SK-N-SH treated with all-trans-retinoic acid at 6 μM for 48 hours (cell line): ENCODE results near the gene CDCA3.

Experiments used
- ESRRG ChIP-seq: fragments of 250-450 bp; sonication (Bioruptor Pico); IDR thresholded peaks from 2 replicates; pipeline ENCODE4 v1.6.1; 2021; ENCODE audit warnings: mild to moderate bottlenecking
- ISL1 ChIP-seq: fragments of 250-450 bp; sonication (Bioruptor Pico); IDR thresholded peaks from 2 replicates; pipeline ENCODE4 v2.1.2; 2022; ENCODE audit warnings: mild to moderate bottlenecking, moderate library complexity
- OSR1 ChIP-seq: fragments of 250-450 bp; sonication (Bioruptor Pico); IDR thresholded peaks from 2 replicates; pipeline ENCODE4 v1.8.0; 2022; ENCODE audit warnings: moderate library complexity, mild to moderate bottlenecking, inconsistent platforms
- PATZ1 ChIP-seq: fragments of 250-450 bp; sonication (Bioruptor Pico); IDR thresholded peaks from 2 replicates; pipeline ENCODE4 v1.8.0; 2020; ENCODE audit warnings: mild to moderate bottlenecking, moderate library complexity, borderline replicate concordance
- RARB ChIP-seq: fragments of 250-450 bp; sonication (Bioruptor Pico); IDR thresholded peaks from 2 replicates; pipeline ENCODE4 v1.8.0; 2021; ENCODE audit warnings: mild to moderate bottlenecking, moderate library complexity
- ZFP3 ChIP-seq: fragments of 250-450 bp; sonication (Bioruptor Pico); IDR thresholded peaks from 2 replicates; pipeline ENCODE4 v1.5.0; 2020; ENCODE audit warnings: mild to moderate bottlenecking, moderate library complexity
- ZFP30 ChIP-seq: fragments of 450-650 bp; formaldehyde crosslinking; IDR thresholded peaks from 2 replicates; pipeline ENCODE4 v1.5.0; 2022; ENCODE audit warnings: mild to moderate bottlenecking, moderate library complexity

- TF ChIP-seq RARB (CRISPR knock-in tag) (no peak), ESRRG (CRISPR knock-in tag) (no peak), ISL1 (CRISPR knock-in tag) (no peak), PATZ1 (no peak), ZFP30 (no peak), OSR1 (CRISPR knock-in tag) (no peak), ZFP3 (CRISPR knock-in tag) (no peak)
Observed at GRCh38 chr12:6853626-6854025, 2.5 kb upstream of the CDCA3 start.
